ENCODE measurements around the gene S100PBP. TPM values are rescaled to one million over a fixed set of nuclear protein-coding genes. Genes with fewer than 3 reads are reported as not detected.

The S100PBP gene
- total and polyA plus RNA-seq, 2 of the 4 experiments (the other 2 are of a cell fraction) = 13.9 to 20.3 TPM

- H3K9me1 ChIP-seq (ENCODE audit: insufficient read depth, low read length) = peaks cover 4% of the 10 kb centered on the region; the same call in 1 of the 2 replicates
- H4K8ac ChIP-seq (ENCODE audit: low read depth in 2 of 2, low read length in 2 of 2) = no peak overlapping the region
- no peaks in the 10 kb centered on the region for H3K27me3 ChIP-seq (ENCODE audit: control insufficient read depth, insufficient read depth, low read length)
- no peak overlapping the region for H3K4me3 ChIP-seq (ENCODE audit: insufficient read depth, low read depth, low read length)
- no peak overlapping the region for H2AFZ ChIP-seq (replicated peaks; ENCODE audit: low read length, poor library complexity)
- H3K4me1 ChIP-seq (ENCODE audit: control insufficient read depth, insufficient read depth, low read length) = no peaks in the 10 kb centered on the region
- H3K14ac ChIP-seq (replicated peaks; ENCODE audit: low read depth, low read length) = no peak overlapping the region
- H4K20me1 ChIP-seq (ENCODE audit: insufficient read depth, low read length) = no peaks in the 10 kb centered on the region; the same call in 1 of the 2 replicates
- no peak overlapping the region for H2BK120ac ChIP-seq (ENCODE audit: low read depth, low read length)
- no peak overlapping the region for H2BK20ac ChIP-seq (ENCODE audit: low read depth, low read length)
- intact Hi-C loops (cut with micrococcal nuclease) (no loop called here), in situ Hi-C loops (cut with MboI; ENCODE audit: low sequenced_read_pairs) (no loop called here), dilution Hi-C loops (cut with HindIII; ENCODE audit: low sequenced_read_pairs, unreplicated experiment) (no loop called here)
- no peak overlapping the region for H3K4ac ChIP-seq (ENCODE audit: low read depth, low read length)
- BruUV-seq (replicated peaks) = no TSS peak
- H3K9me3 ChIP-seq (ENCODE audit: control insufficient read depth, insufficient read depth, low read length) = no peaks in the 10 kb centered on the region
- ATAC-seq (ENCODE audit: low read depth) (no peak), DNase-seq (no peak)
- no peak overlapping the region for H2BK15ac ChIP-seq (ENCODE audit: low read depth, low read length)
- H3K23ac ChIP-seq (ENCODE audit: low read depth, low read length) = no peak overlapping the region
- no peak overlapping the region for H3K56ac ChIP-seq (ENCODE audit: extremely low read depth, insufficient read depth, low read length)
- H4K91ac ChIP-seq (ENCODE audit: insufficient read depth, low read depth, low read length) = no peak overlapping the region
- ChIA-PET CTCF (no interaction called here), POLR2A (ENCODE audit: unreplicated experiment) (no interaction called here)
- no peak overlapping the region for H3K27ac ChIP-seq (ENCODE audit: insufficient read depth, low read length)
- WGBS, 2 experiments (ENCODE audit: extremely low coverage in 2 of 2, insufficient read length in 1 of 2) = 98% methylated on average over 8 of the region's 13 CpGs; no CpG with 5 or more reads in 1 of the 2 experiments
- H3K18ac ChIP-seq (ENCODE audit: low read depth, low read length) = no peak overlapping the region
- no peak overlapping the region for H4K5ac ChIP-seq (ENCODE audit: low read depth, low read length)
- TF ChIP-seq POLR2A (IDR thresholded peaks at IDR 0.05; ENCODE audit: low read depth, low read length) (no peak), MAZ (IDR thresholded peaks at IDR 0.05; ENCODE audit: borderline replicate concordance, low read depth, low read length) (no peak), RAD21 (IDR thresholded peaks at IDR 0.05; ENCODE audit: low read length) (no peak), NFE2L2 (IDR thresholded peaks at IDR 0.05; ENCODE audit: low read depth, low read length) (no peak), CTCF (conservative IDR thresholded peaks at IDR 0.05; ENCODE audit: low read depth, low read length) (no peak), BHLHE40 (IDR thresholded peaks at IDR 0.05; ENCODE audit: low read depth, low read length) (no peak), RFX5 (IDR thresholded peaks at IDR 0.05; ENCODE audit: low read depth, low read length) (no peak), USF2 (IDR thresholded peaks at IDR 0.05; ENCODE audit: low read depth, low read length) (no peak), SMC3 (IDR thresholded peaks at IDR 0.05; ENCODE audit: low read depth, low read length) (no peak), MAFK (IDR thresholded peaks at IDR 0.05; ENCODE audit: low read depth, low read length) (no peak), FOS (IDR thresholded peaks at IDR 0.05; ENCODE audit: low read depth, low read length) (no peak), ELK1 (IDR thresholded peaks at IDR 0.05; ENCODE audit: borderline replicate concordance, low read depth, low read length) (no peak)
- H2BK5ac ChIP-seq (ENCODE audit: low read depth, low read length, poor library complexity, severe bottlenecking) = no peak overlapping the region
- H3K79me1 ChIP-seq (ENCODE audit: low read depth in 1 of 2, low read length in 2 of 2) = peaks cover 4% of the 10 kb centered on the region in 2 experiments; a peak in 2 of 4 replicates
- H3K36me3 ChIP-seq (ENCODE audit: control insufficient read depth, insufficient read depth, low read length) = peaks cover 14% of the 10 kb centered on the region
- H2AK9ac ChIP-seq (replicated peaks; ENCODE audit: low read depth, low read length, poor library complexity) = no peak overlapping the region
- no peak overlapping the region for H3K9ac ChIP-seq (ENCODE audit: low read depth, low read length)
- H3K4me2 ChIP-seq (ENCODE audit: low read depth, low read length) = no peak overlapping the region
- no peak overlapping the region for H2AK5ac ChIP-seq (ENCODE audit: low read depth, low read length)
These were observed 38.6 kb downstream of the S100PBP start for GRCh38 chr1:32855861-32856617.
